Hepatocyte (in vitro differentiated cells): ENCODE measurements around the gene KCNG3.

Experiments used
- CTCF ChIP-seq: fragments of 200-600 bp; sonication (generic); IDR thresholded peaks from 2 replicates; pipeline ENCODE4 v1.5.1; 2016; ENCODE audit warnings: antibody characterized with exemption, mild to moderate bottlenecking; ENCODE audit not compliant: poor library complexity
- EZH2 ChIP-seq: fragments of 200-600 bp; sonication (generic); IDR thresholded peaks from 2 replicates; pipeline ENCODE4 v1.6.1; 2016; ENCODE audit warnings: antibody characterized with exemption, mild to moderate bottlenecking, borderline replicate concordance
- EZH2phosphoT487 ChIP-seq: fragments of 200-600 bp; sonication (generic); IDR thresholded peaks from one replicate; pipeline ENCODE4 v1.6.1; 2018; ENCODE audit warnings: antibody characterized with exemption, mild to moderate bottlenecking, low read depth, moderate library complexity; ENCODE audit not compliant: unreplicated experiment, severe bottlenecking

DNA sequence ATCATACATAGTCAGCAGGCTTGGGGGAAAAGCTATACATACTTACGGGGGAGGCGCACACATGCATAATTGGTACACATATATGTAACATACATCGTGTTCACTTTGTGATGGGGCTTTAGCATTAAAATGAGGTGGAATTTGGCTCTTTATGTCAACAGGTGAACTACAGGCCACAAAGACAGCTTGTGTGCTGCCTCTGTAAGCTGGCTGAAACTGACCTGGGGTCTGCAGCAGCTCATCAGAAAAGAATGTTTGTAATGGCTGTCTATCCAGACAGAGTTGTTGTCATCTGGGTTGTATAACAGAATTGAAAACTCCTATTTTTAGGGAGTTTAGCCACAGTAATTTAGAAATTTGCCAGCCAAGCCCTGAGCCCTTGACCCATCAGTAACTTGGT lies 4.7 kb upstream of the KCNG3 start:
- no peak for TF ChIP-seq CTCF
- TF ChIP-seq EZH2, result no peak
- no peak for TF ChIP-seq EZH2phosphoT487
